Tibial nerve (tissue), 4 donors: ENCODE data around the gene IQCN. TPM values are rescaled to one million over a fixed set of nuclear protein-coding genes. Genes with fewer than 3 reads are reported as not detected.

Source experiments
- DNase-seq, 2 donors: peaks; one replicate each; pipeline ENCODE4 v3.0.0-alpha.2; 2019; ENCODE audit warnings: low spot score in 2 of 2
- H3K27ac ChIP-seq, 4 donors: fragments of 200-600 bp; sonication (generic) in 3 of 4; one replicate each; pipeline ENCODE4 v1.5.1; 2017 to 2019; ENCODE audit warnings: mild to moderate bottlenecking in 1 of 4
- H3K27me3 ChIP-seq, 2 donors: fragments of 200-600 bp; sonication (generic) in 1 of 2; one replicate each; pipeline versions ENCODE4 v1.5.1 to v1.6.0; 2017 to 2019
- H3K36me3 ChIP-seq, 3 donors: fragments of 200-600 bp; sonication (generic); one replicate each; pipeline ENCODE4 v1.5.1; 2018 to 2019
- H3K4me1 ChIP-seq, 4 donors: fragments of 200-600 bp; sonication (generic) in 3 of 4; one replicate each; pipeline ENCODE4 v1.5.1; 2017 to 2019
- H3K4me3 ChIP-seq, 4 donors: fragments of 200-600 bp; sonication (generic) in 3 of 4; one replicate each; pipeline ENCODE4 v1.5.1; 2017 to 2019; ENCODE audit warnings: mild to moderate bottlenecking in 1 of 4, moderate library complexity in 1 of 4
- H3K9me3 ChIP-seq, 4 donors: fragments of 200-600 bp; sonication (generic) in 3 of 4; one replicate each; pipeline ENCODE4 v1.5.1; 2017 to 2019
- CTCF ChIP-seq, 5 experiments: fragments of 200-600 bp in 3 of 5; fragments of 450-650 bp in 2 of 5; sonication (generic) in 3 of 5; IDR thresholded peaks; one replicate each; pipeline ENCODE4 v1.5.1; 2016 to 2019; ENCODE audit warnings: antibody characterized with exemption in 5 of 5, mild to moderate bottlenecking in 3 of 5, moderate library complexity in 2 of 5
- EP300 ChIP-seq, 2 donors: sonication (generic); formaldehyde crosslinking; IDR thresholded peaks; one replicate each; pipeline ENCODE4 v1.6.1; 2017; ENCODE audit warnings: antibody characterized with exemption in 2 of 2, mild to moderate bottlenecking in 1 of 2
- POLR2A ChIP-seq, 2 donors: fragments of 450-650 bp; IDR thresholded peaks; one replicate each; pipeline ENCODE4 v1.6.1; 2017; ENCODE audit warnings: antibody characterized with exemption in 2 of 2, mild to moderate bottlenecking in 2 of 2, moderate library complexity in 2 of 2
- WGBS, 2 donors: methylation state at CpG; one replicate each; pipeline ENCODE4 v1.1.5; 2018; 5-methylcytosine and 5-hydroxymethylcytosine counted together
- total RNA-seq, 4 donors: library from RNA; depleted of rRNA; stranded (reverse); fragments of >200 nt; gene quantifications; one replicate each; pipeline ENCODE4 v1.1.0, GENCODE V29; 2016

Gene IQCN
- total RNA-seq, 4 donors from 2014 or later: 2.3 to 11.4 (median 8.2) TPM

GRCh38 chr19:18266771-18267686 lies 7.2 kb downstream of the IQCN start:
- H3K27ac ChIP-seq: no peak overlapping the region
- DNase-seq: no peak
- TF ChIP-seq CTCF (IDR thresholded peaks at IDR 0.05): no peak
- TF ChIP-seq EP300 (IDR thresholded peaks at IDR 0.05): no peak
- TF ChIP-seq POLR2A (IDR thresholded peaks at IDR 0.05): no peak
- WGBS, 2 donors: 87 to 93% methylated on average over 24 to 41 of the region's 42 CpGs
- H3K4me1 ChIP-seq: peaks cover 0 to 11% (median 0%) of the 10 kb centered on the region in 4 donors
- H3K4me3 ChIP-seq: no peak overlapping the region
- no peaks in the 10 kb centered on the region for H3K9me3 ChIP-seq
- H3K27me3 ChIP-seq: no peaks in the 10 kb centered on the region
- H3K36me3 ChIP-seq: peaks cover 3 to 72% (median 27%) of the 10 kb centered on the region in 3 donors

- WGBS, 2 donors: 88 to 97% methylated on average over 5 to 7 of the region's 7 CpGs
- no peak for DNase-seq
These were observed 8.7 kb downstream of the IQCN start for GRCh38 chr19:18265582-18265981.

GRCh38 chr19:18264971-18265540 lies 9.2 kb downstream of the IQCN start:
- DNase-seq: no peak
- Histone ChIP-seq H3K9me3 (no peaks in the 10 kb centered on the region), H3K4me1 (peaks cover 0 to 5% (median 0%) of the 10 kb centered on the region in 4 donors), H3K27me3 (no peaks in the 10 kb centered on the region), H3K36me3 (peaks cover 3 to 81% (median 27%) of the 10 kb centered on the region in 3 donors), H3K4me3 (no peak overlapping the region), H3K27ac (no peak overlapping the region)
- WGBS, 2 donors: 89 to 95% methylated on average over 15 to 19 of the region's 23 CpGs
- no peak for TF ChIP-seq EP300 (IDR thresholded peaks at IDR 0.05)
- TF ChIP-seq CTCF (IDR thresholded peaks at IDR 0.05): no peak
- TF ChIP-seq POLR2A (IDR thresholded peaks at IDR 0.05): no peak

More at GRCh38 chr19:18265582-18265981, 8.7 kb downstream of the IQCN start:
- Histone ChIP-seq H3K27me3 (no peaks in the 10 kb centered on the region), H3K36me3 (peaks cover 3 to 76% (median 27%) of the 10 kb centered on the region in 3 donors), H3K4me1 (no peaks in the 10 kb centered on the region), H3K4me3 (no peak overlapping the region), H3K9me3 (no peaks in the 10 kb centered on the region), H3K27ac (no peak overlapping the region)
- TF ChIP-seq EP300 (IDR thresholded peaks at IDR 0.05) (no peak), CTCF (IDR thresholded peaks at IDR 0.05) (no peak), POLR2A (IDR thresholded peaks at IDR 0.05) (no peak)

GRCh38 chr19:18264137-18264854 lies 10.0 kb downstream of the IQCN start:
- TF ChIP-seq CTCF (IDR thresholded peaks at IDR 0.05) (no peak), POLR2A (IDR thresholded peaks at IDR 0.05) (no peak)

More at GRCh38 chr19:18264137-18264854, 10.0 kb downstream of the IQCN start:
- Histone ChIP-seq H3K27me3 (no peaks in the 10 kb centered on the region), H3K27ac (no peak overlapping the region), H3K4me1 (peaks cover 0 to 8% (median 0%) of the 10 kb centered on the region in 4 donors), H3K9me3 (no peaks in the 10 kb centered on the region), H3K4me3 (no peak overlapping the region), H3K36me3 (peaks cover 3 to 87% (median 27%) of the 10 kb centered on the region in 3 donors)
- no peak for DNase-seq
- 83 to 91% methylated on average over 16 to 21 of the region's 23 CpGs for WGBS, 2 donors
